GM23338 (cell line): ENCODE results near the gene STEAP1B. TPM values are rescaled to one million over a fixed set of nuclear protein-coding genes. Genes with fewer than 3 reads are reported as not detected.

Source experiments
- CREB1 ChIP-seq: fragments of 250-450 bp; sonication (Bioruptor Pico); IDR thresholded peaks from 2 replicates; pipeline ENCODE4 v1.5.0; 2020; ENCODE audit warnings: low read depth, mild to moderate bottlenecking, moderate library complexity
- EZH2 ChIP-seq: fragments of 200-600 bp; sonication (generic); IDR thresholded peaks from one replicate; pipeline ENCODE4 v1.8.0; 2017; ENCODE audit warnings: antibody characterized with exemption, mild to moderate bottlenecking, low read depth; ENCODE audit not compliant: unreplicated experiment
- JUNB ChIP-seq: IDR thresholded peaks from one replicate; pipeline ENCODE4 v1.6.1; 2016; ENCODE audit warnings: antibody characterized with exemption; ENCODE audit not compliant: unreplicated experiment
- NANOG ChIP-seq: IDR thresholded peaks from 2 replicates; pipeline ENCODE4 v1.6.1; 2016; ENCODE audit warnings: antibody characterized with exemption, borderline replicate concordance
- REST ChIP-seq: IDR thresholded peaks from one replicate; pipeline ENCODE4 v1.6.1; 2018; ENCODE audit warnings: antibody characterized with exemption; ENCODE audit not compliant: unreplicated experiment
- ZNF462 ChIP-seq: fragments of 250-450 bp; sonication (Bioruptor Pico); IDR thresholded peaks from 2 replicates; pipeline ENCODE4 v1.5.0; 2020; ENCODE audit warnings: mild to moderate bottlenecking, moderate library complexity
- polyA plus RNA-seq: library from polyadenylated mRNA; unstranded; fragments of >200 nt; fragmentation: Nextera tagmentation; extraction: Ambion mirVana; gene quantifications from 2 replicates; pipeline ENCODE4 v1.2.1, GENCODE V29; 2016
- total RNA-seq: library from RNA; depleted of rRNA; stranded (reverse); fragments of >200 nt; shearing (Covaris generic); gene quantifications from 2 replicates; pipeline ENCODE4 v1.2.3, GENCODE V29; 2014
- TF ChIP-seq, protein P1 (sequence below): IDR thresholded peaks from 2 replicates; pipeline ENCODE4 v1.6.1; 2016; ENCODE audit warnings: antibody characterized with exemption

The STEAP1B gene
- total and polyA plus RNA-seq, 2 experiments from 2014 or later: 4.9 to 16.5 TPM

DNA sequence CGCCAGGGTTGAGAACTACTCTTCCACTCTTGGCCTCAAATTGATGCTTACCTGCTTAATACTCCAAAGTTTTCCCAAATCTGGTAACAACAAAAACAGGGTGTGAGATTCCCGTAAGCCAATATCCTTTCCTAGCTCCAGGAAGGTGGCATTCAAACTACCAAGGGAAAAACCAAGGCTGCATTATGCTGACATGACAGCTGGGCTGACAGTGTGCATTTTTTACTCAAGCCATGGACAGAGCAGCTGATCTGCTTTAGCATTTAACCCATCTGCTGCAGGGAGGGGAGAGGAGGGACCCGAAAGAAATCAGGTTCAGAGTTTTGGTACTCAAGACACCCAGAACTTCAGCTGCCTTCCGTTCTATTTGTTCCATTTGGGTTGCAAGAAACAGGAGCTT, 93.3 kb downstream of the STEAP1B start (continued):
- TF ChIP-seq ZNF462: no peak
- no peak for TF ChIP-seq NANOG
- TF ChIP-seq REST: no peak
- TF ChIP-seq, protein P1, sequence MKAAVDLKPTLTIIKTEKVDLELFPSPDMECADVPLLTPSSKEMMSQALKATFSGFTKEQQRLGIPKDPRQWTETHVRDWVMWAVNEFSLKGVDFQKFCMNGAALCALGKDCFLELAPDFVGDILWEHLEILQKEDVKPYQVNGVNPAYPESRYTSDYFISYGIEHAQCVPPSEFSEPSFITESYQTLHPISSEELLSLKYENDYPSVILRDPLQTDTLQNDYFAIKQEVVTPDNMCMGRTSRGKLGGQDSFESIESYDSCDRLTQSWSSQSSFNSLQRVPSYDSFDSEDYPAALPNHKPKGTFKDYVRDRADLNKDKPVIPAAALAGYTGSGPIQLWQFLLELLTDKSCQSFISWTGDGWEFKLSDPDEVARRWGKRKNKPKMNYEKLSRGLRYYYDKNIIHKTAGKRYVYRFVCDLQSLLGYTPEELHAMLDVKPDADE: no peak
- no peak for TF ChIP-seq EZH2
- TF ChIP-seq JUNB: no peak
- TF ChIP-seq CREB1: no peak
